Jurkat, Clone E6-1 (cell line): ENCODE data around the gene TMCO1.
"Not testable (repeated sequence)": the region's sequence is repeated elsewhere in the genome, so short reads cannot be mapped to it uniquely, and the experiment has no call there.

ENCODE experiments used
- DNase-seq: peaks from one replicate; pipeline ENCODE4 v3.0.0-alpha.2; 2011; ENCODE audit warnings: low read depth, low spot score
- H3K4me3 ChIP-seq: 2 replicates; pipeline ENCODE4 v1.5.1; 2011; ENCODE audit warnings: mild to moderate bottlenecking, low read length, control low read depth, moderate library complexity

Gene TMCO1

DNA sequence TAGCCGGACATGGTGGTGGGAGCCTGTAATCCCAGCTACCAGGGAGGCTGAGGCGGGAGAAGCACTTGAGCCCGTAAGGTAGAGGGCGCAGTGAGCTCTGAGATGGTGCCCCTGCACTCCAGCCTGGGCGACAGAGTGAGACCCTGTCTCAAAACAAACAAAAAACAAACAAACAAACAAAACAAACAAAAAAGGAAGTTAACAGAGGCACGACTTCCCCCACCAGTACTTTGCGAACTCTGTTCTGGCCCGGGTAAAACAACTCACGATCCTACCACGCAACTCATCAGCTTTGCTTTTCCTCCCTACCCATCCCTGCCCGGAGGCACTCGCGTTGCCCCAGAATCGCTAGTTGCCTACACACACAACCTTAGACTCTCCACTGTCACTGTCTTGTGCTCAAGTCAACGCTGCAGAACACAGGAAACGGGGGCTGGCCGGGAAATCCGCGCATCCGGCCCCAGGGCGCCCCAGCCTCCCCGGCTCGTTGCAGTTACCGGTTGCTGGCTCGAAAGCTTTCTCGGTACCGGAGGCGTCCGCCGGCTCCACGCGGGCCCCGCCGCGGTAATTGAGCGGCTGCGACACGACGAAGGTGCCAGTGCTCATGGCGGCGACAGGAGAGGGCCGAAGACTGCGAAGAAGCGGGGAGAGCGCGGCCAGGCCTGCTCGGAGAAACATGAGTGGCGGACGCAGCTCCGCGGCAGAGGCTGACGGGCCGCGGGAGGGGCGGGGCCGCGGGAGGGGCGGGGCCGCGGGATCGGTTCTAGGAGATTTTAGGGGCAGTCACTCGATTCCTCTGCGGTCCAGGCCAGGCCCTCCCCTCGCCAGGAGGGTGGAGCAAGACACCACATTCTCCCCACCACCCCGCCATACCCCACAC is 70.5 kb downstream of the TMCO1 start, which contains the start of gene ALDH9A1:
ALDH9A1 (minus strand) TSS at position 682 of the 880 bp plus-strand sequence; CDS start at position 678, 4 bp downstream.
- peak; percentile 82 for DNase-seq
- peak within 1 kb of the TSS; percentile 97 for H3K4me3 ChIP-seq

DNA sequence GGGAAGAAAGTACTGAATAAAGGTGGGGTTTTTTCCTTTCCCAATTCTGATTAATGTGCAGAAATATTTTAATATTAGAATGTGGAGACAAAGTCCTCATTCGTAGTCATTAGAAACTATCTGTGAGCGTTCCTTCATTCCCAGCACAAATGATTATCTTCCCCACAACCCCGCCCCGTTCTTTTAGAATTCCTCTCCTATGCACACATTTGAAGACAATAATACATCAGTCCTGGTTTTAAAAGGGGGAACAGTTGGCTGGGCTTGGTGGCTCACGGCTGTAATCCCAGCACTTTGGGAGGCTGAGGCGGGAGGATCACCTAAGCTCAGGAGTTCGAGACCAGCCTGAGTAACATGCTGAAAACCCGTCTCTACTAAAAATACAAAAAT is 71.2 kb downstream of the TMCO1 start:
- no peak for DNase-seq
- peak overlapping the region; percentile 97 for H3K4me3 ChIP-seq

GRCh38 chr1:165696625-165697100 is 72.0 kb downstream of the TMCO1 start:
- no peak for DNase-seq
- no peak overlapping the region for H3K4me3 ChIP-seq

GRCh38 chr1:165695031-165695430 is 73.6 kb downstream of the TMCO1 start:
- H3K4me3 ChIP-seq, result no peak overlapping the region
- no peak for DNase-seq

DNA sequence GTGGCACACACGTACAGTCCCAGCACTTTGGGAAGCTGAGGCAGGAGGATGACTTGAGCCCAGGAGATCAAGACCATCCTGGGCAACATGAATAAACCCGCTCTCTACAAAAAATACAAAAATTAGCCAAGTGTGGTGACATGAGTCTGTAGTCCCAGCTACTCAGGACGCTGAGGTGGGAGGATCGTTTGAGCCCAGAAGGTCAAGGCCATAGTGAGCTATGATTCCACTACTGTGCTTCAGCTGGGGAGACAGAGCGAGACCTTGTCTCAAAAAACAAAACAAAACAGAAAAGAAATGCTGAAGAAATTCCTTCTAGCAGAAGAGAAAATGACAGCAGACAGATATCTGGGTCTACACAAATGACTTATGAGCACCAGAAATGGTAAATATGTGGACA is 80.6 kb downstream of the TMCO1 start:
- no peak overlapping the region for H3K4me3 ChIP-seq
- no peak for DNase-seq

GRCh38 chr1:165686971-165687433 is 81.7 kb downstream of the TMCO1 start:
- no peak for DNase-seq

GRCh38 chr1:165686121-165686970 is 82.3 kb downstream of the TMCO1 start:
- peak; percentile 11 for DNase-seq
- no peak overlapping the region for H3K4me3 ChIP-seq

More at GRCh38 chr1:165686971-165687433, 81.7 kb downstream of the TMCO1 start:
- no peak overlapping the region for H3K4me3 ChIP-seq

GRCh38 chr1:165683848-165684485 is 84.7 kb downstream of the TMCO1 start:
- H3K4me3 ChIP-seq, result no peak overlapping the region
- no peak for DNase-seq

DNA sequence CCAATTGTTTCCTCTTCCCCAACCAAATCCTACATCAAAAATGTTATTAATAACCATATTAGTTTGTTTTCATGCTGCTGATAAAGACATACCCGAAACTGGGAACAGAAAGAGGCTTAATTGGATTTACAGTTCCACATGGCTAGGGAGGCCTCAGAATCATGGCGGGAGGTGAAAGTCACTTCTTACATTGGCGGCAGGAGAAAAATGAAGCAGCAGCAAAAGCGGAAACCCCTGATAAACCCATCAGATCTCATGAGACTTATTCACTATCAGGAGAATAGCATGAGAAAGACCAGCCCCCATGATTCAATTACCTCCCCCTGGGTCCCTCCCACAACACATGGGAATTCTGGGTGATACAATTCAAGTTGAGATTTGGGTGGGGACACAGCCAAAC is 87.9 kb downstream of the TMCO1 start:
- DNase-seq, H3K4me3 ChIP-seq: not testable (repeated sequence)

- DNase-seq, result no peak
- no peak overlapping the region for H3K4me3 ChIP-seq
These were observed 88.4 kb downstream of the TMCO1 start for GRCh38 chr1:165680303-165680702.

GRCh38 chr1:165679282-165680036 is 89.2 kb downstream of the TMCO1 start:
- H3K4me3 ChIP-seq, result no peak overlapping the region
- no peak for DNase-seq

GRCh38 chr1:165678509-165678908 is 90.2 kb downstream of the TMCO1 start:
- H3K4me3 ChIP-seq, result no peak overlapping the region
- DNase-seq, result peak; percentile 25
